Subcutaneous adipose tissue (tissue), 4 donors: ENCODE data around the gene SYPL1. TPM values are rescaled to one million over a fixed set of nuclear protein-coding genes. Genes with fewer than 3 reads are reported as not detected.

ENCODE experiments used
- CTCF ChIP-seq: fragments of 450-650 bp; IDR thresholded peaks from one replicate; pipeline ENCODE4 v1.5.1; 2016; ENCODE audit warnings: low read depth, mild to moderate bottlenecking, control low read depth, antibody characterized with exemption, moderate library complexity
- total RNA-seq, 4 donors: library from RNA; depleted of rRNA; stranded (reverse); fragments of >200 nt; gene quantifications; one replicate each; pipeline ENCODE4 v1.1.0, GENCODE V29; 2016

The SYPL1 gene
- total RNA-seq, 4 donors from 2014 or later, result 85.2 to 136 (median 92.4) TPM

GRCh38 chr7:106110885-106111654 lies 1.0 kb downstream of the SYPL1 start:
- TF ChIP-seq CTCF, result no peak

GRCh38 chr7:106110238-106110560 lies 1.9 kb downstream of the SYPL1 start:
- TF ChIP-seq CTCF, result no peak

- TF ChIP-seq CTCF, result no peak
Observed at GRCh38 chr7:106109521-106110237, 2.4 kb downstream of the SYPL1 start.

DNA sequence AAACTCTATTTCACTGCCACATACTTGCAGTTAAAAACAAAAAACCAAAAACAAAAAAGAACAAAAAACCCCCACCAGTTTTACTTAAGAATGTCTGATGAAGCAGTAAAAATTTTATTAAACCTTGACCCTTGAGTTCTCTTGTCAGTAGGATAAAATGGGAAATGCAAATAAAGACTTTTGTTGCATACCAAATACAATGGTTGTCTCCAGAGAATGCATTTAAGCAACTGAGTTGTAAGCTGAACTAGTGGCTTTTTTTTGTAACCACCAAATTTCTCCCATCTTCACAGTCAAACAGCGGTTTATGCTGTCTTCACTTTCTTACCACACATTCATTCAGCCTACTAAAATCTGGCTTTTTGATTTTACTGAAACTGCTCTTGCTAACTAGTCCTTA lies 3.1 kb downstream of the SYPL1 start:
- no peak for TF ChIP-seq CTCF

DNA sequence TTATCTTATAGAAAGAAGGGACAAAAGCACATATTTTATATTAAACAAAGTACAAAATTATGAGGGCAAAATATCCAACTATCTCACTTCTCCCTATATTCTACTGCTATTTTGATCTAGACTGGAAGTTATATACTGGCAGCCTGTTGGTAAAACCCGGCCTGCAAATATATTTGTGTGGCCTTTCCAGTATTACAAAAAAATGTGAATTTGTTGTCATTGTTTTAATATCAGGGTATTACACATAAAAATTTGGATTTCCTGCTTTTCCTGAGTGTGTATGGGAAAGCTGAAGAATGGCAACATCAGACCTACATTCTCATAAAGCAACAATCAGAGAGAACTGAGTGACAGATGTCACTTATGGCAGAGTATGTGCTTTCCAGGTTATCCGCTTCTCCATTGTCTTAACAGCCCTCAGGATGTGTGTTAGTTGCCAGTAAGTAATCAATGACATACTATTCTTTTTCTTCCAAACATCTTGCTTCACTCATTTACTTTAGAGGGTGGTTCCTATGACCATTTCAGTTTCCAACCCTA lies 7.3 kb downstream of the SYPL1 start:
- TF ChIP-seq CTCF, result no peak

- no peak for TF ChIP-seq CTCF
Observed at GRCh38 chr7:106102387-106102966, 9.6 kb downstream of the SYPL1 start.

DNA sequence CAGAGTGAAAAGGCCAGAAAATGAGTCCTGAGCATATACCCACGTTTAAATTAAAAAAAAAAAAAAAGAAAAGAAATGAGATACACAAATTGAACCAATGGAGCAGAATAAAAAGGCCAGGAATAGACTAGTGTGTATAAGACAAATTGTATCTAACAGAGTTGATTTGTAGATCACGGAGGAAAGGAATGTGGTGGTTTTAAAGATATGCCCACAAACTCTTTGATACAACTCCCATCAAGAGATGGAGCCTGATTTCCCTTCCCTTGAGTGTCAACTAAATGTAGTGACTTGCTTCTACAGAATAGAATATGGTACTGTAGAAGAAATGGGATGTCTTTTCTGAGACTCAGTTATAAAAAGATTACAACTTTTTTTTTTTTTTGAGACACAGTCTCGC lies 10.4 kb downstream of the SYPL1 start:
- TF ChIP-seq CTCF, result no peak
